WERI-Rb-1 (cell line): ENCODE data around the gene ATXN1.
A peak's percentile ranks its signal among the peaks of the same experiment; 100 is the strongest.

Source experiments
- DNase-seq: peaks from one replicate; pipeline ENCODE4 v3.0.0-alpha.2; 2020
- H3K27ac ChIP-seq: fragments of 250-450 bp; sonication (Bioruptor Pico); 2 replicates; pipeline ENCODE4 v1.5.1; 2020; ENCODE audit warnings: mild to moderate bottlenecking, moderate library complexity
- H3K27me3 ChIP-seq: fragments of 250-450 bp; sonication (Bioruptor Pico); 2 replicates; pipeline ENCODE4 v1.5.1; 2021; ENCODE audit warnings: mild to moderate bottlenecking, low read depth, moderate library complexity; ENCODE audit not compliant: insufficient read depth, severe bottlenecking
- H3K36me3 ChIP-seq: fragments of 250-450 bp; sonication (Bioruptor Pico); 2 replicates; pipeline ENCODE4 v1.5.1; 2020; ENCODE audit warnings: mild to moderate bottlenecking, moderate library complexity
- H3K4me3 ChIP-seq: 2 replicates; pipeline ENCODE4 v1.5.1; 2011; ENCODE audit warnings: low read depth, mild to moderate bottlenecking, control low read depth, low read length
- H3K9me3 ChIP-seq: fragments of 250-450 bp; sonication (Bioruptor Pico); 2 replicates; pipeline ENCODE4 v1.5.1; 2021; ENCODE audit warnings: mild to moderate bottlenecking, moderate library complexity; ENCODE audit not compliant: severe bottlenecking
- TF ChIP-seq, protein P1 (sequence below): IDR thresholded peaks from 2 replicates; pipeline ENCODE4 v1.5.1; 2011; ENCODE audit warnings: low read depth, mild to moderate bottlenecking, control low read depth, inconsistent platforms, low read length

Gene ATXN1

DNA sequence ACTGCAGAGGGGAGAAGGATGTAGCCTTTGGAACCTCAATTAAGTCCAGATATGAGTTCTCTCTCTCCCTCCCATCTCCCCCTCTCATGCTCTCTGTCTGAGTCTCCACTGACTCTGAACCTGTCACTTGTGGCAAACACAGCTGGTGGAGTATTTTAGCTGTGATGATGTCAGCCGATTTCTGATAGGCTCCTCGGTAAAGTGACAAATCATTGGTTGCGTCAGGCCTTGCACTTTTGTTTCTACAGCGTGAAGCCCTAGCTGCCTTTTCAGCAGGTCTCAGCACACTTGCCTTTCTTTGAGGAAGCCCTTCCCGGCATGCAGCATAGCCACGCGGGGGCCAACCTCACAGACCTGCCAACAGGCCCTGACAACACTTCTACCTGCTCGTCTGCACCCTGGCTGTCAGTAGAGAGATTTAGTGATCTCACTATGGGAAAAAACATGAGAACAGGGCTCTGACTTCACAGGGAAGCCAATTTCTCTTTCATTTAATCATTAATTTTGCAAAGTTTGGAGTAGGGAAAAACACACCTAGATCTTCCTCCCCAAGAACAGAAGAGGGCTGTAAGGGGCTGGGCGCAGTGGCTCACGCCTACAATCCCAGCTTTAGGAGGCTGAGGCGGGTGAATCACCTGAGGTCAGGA lies 438.5 kb downstream of the ATXN1 start:
- peak; percentile 63 for DNase-seq
- TF ChIP-seq, protein P1, sequence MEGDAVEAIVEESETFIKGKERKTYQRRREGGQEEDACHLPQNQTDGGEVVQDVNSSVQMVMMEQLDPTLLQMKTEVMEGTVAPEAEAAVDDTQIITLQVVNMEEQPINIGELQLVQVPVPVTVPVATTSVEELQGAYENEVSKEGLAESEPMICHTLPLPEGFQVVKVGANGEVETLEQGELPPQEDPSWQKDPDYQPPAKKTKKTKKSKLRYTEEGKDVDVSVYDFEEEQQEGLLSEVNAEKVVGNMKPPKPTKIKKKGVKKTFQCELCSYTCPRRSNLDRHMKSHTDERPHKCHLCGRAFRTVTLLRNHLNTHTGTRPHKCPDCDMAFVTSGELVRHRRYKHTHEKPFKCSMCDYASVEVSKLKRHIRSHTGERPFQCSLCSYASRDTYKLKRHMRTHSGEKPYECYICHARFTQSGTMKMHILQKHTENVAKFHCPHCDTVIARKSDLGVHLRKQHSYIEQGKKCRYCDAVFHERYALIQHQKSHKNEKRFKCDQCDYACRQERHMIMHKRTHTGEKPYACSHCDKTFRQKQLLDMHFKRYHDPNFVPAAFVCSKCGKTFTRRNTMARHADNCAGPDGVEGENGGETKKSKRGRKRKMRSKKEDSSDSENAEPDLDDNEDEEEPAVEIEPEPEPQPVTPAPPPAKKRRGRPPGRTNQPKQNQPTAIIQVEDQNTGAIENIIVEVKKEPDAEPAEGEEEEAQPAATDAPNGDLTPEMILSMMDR: no peak
- no peaks in the 10 kb centered on the region for H3K27me3 ChIP-seq

DNA sequence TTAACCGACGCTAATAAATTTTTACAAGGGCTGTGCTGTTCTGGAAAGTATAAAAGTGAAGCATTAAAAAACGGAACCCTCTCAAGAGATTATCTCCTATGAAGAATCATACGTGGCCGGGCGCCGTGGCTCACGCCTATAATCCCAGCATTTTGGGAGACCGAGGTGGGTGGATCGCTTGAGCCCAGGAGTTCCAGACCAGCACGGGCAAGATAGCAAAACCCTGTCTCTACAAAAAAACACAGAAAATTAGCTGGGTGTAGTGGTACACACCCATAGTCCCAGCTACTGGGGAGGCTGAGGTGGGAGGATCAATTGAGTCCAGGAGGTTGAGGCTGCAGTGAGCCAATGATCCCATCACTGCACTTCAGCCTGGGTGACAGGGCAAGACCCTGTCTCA lies 439.4 kb downstream of the ATXN1 start:
- DNase-seq: no peak
- Histone ChIP-seq H3K9me3 (peaks cover 8% of the 10 kb centered on the region), H3K36me3 (no peaks in the 10 kb centered on the region), H3K27ac (no peak overlapping the region), H3K27me3 (no peaks in the 10 kb centered on the region), H3K4me3 (no peak overlapping the region)
- TF ChIP-seq, protein P1: no peak

More for the DNA sequence above, 438.5 kb downstream of the ATXN1 start:
- Histone ChIP-seq H3K4me3 (no peak overlapping the region), H3K27ac (peak overlapping the region; percentile 31), H3K36me3 (no peaks in the 10 kb centered on the region), H3K9me3 (peaks cover 8% of the 10 kb centered on the region)

DNA sequence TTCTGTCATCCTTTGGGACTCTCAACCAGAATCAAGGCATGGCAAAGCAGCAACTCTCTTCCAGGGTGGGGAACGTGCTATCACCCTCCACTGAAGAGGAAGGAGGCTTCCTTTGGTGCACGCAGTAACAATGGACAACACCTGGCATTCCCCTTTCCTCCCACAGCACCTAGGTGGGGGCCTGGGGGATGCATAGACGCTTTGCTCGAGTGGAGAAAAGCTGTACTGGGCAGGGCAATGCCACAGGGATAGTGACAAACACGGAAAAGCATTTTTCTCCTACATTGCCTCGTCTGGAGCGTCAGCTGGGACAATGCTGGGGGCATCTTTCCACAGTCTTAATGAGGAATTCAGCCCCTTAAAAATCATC lies 439.9 kb downstream of the ATXN1 start:
- H3K36me3 ChIP-seq: no peaks in the 10 kb centered on the region
- H3K9me3 ChIP-seq: peaks cover 7% of the 10 kb centered on the region
- no peak overlapping the region for H3K27ac ChIP-seq
- H3K27me3 ChIP-seq: no peaks in the 10 kb centered on the region
- DNase-seq: no peak
- H3K4me3 ChIP-seq: no peak overlapping the region
- TF ChIP-seq, protein P1: no peak

DNA sequence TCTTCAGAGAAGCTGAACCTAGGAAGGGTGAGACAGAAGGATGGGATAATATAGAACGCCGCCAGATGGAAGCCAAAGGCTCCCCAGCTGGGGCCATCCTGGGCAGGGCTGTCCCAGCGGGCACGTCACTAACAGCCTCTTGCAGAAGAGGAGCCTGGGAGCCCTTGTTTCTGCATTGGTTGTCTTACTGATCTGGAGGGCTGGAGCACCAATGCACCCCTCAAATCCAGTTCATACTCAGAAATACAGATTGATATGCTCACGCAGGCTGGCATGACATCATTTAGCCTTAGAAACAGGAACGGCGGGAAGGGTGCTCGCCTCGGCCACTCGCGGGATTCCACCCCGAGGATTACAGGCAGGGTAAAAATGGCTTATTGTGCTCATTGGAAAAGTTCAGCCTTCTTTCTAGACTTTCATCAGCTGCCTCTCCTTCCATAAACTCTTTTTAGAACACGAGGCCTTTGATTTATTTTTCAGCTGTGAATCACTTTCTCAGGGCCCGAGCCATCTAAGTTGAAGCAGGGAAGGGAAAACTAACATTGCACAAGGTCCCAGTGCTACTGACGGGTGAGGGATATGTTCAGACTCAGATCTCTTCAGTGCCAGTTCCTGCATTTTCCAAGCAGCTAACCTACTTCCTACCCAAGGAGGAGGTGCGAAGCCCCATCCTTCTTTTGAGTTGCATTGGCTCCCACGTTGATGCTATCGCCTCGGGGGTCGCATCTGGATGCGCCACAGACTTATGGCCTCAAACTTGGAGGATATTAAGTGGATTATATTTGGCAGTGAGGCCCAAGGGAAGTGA lies 440.5 kb downstream of the ATXN1 start:
- Histone ChIP-seq H3K36me3 (no peaks in the 10 kb centered on the region), H3K9me3 (peaks cover 1% of the 10 kb centered on the region), H3K27ac (peak overlapping the region; percentile 79), H3K27me3 (no peaks in the 10 kb centered on the region), H3K4me3 (peak overlapping the region; percentile 15)
- TF ChIP-seq, protein P1: no peak
- peak; percentile 73 for DNase-seq

DNA sequence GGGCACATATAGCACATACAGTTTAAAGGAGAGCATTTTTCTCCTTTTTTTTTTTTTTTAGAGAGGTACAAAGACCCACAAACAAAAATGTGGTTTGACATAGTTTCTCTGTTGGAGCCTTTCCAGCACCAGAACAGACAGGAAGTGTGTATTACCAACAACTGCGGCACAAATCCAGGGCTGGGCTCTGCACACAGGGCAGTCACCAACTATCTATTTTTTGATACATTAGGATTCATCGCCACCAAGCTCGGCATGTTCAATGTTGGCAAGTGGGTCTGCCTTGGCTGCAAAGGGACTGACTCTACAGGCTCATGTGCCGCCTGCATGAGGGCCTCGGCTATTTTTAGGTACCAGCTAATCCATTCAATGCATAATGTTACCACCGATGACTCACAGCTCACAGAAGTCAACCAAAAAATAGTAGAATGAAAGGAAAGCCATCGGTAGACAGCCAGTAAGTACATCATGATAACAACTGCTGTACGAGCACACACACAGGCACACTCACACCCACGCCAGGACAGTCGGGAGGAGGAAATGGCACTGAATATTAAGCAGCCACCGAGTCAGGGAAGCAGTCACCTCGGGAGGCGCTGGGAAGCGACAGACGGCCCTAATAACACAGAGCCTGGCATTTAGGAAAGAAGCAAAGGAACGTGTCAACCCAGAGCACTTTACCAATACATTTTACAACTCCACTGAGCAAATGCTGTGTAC lies 441.3 kb downstream of the ATXN1 start:
- Histone ChIP-seq H3K36me3 (no peaks in the 10 kb centered on the region), H3K27ac (peak overlapping the region; percentile 79), H3K4me3 (peak overlapping the region; percentile 15), H3K9me3 (no peaks in the 10 kb centered on the region), H3K27me3 (no peaks in the 10 kb centered on the region)
- DNase-seq: peak; percentile 73
- TF ChIP-seq, protein P1: no peak
